H9 (cell line): ENCODE data around the gene SPTBN5. TPM values are rescaled to one million over a fixed set of nuclear protein-coding genes. Genes with fewer than 3 reads are reported as not detected.

Source experiments
- DNase-seq: peaks from one replicate; pipeline ENCODE4 v3.0.0-alpha.2; 2017
- H2AFZ ChIP-seq: one replicate; pipeline ENCODE4 v1.6.1; 2013; ENCODE audit warnings: mild to moderate bottlenecking, low read length, control low read depth, moderate library complexity
- H2AK5ac ChIP-seq: 2 replicates; pipeline ENCODE4 v1.6.1; 2013; ENCODE audit warnings: low read length, control low read depth, mixed read lengths; ENCODE audit not compliant: insufficient read length
- H2BK120ac ChIP-seq: one replicate; pipeline ENCODE4 v1.6.1; 2013; ENCODE audit warnings: low read depth, mild to moderate bottlenecking, low read length, control low read depth, inconsistent platforms; ENCODE audit not compliant: poor library complexity, severe bottlenecking
- H2BK12ac ChIP-seq: 2 replicates; pipeline ENCODE4 v1.6.1; 2013; ENCODE audit warnings: low read length, control low read depth, mixed read lengths, low read depth; ENCODE audit not compliant: insufficient read length
- H2BK15ac ChIP-seq: 2 replicates; pipeline ENCODE4 v1.6.1; 2013; ENCODE audit warnings: low read depth, low read length, control low read depth
- H2BK20ac ChIP-seq: one replicate; pipeline ENCODE4 v1.6.1; 2013; ENCODE audit warnings: low read depth, mild to moderate bottlenecking, low read length, control low read depth, inconsistent platforms; ENCODE audit not compliant: poor library complexity, severe bottlenecking
- H2BK5ac ChIP-seq: 2 replicates; pipeline ENCODE4 v1.6.1; 2013; ENCODE audit warnings: low read length, control low read depth, mixed read lengths; ENCODE audit not compliant: insufficient read length
- H3K14ac ChIP-seq: 2 replicates; pipeline ENCODE4 v1.6.1; 2013; ENCODE audit warnings: low read length, control low read depth; ENCODE audit not compliant: insufficient read depth
- H3K18ac ChIP-seq: 2 replicates; pipeline ENCODE4 v1.6.1; 2013; ENCODE audit warnings: low read depth, mild to moderate bottlenecking, mixed read lengths, low read length, control low read depth; ENCODE audit not compliant: insufficient read length
- H3K23ac ChIP-seq: 2 replicates; pipeline ENCODE4 v1.6.1; 2013; ENCODE audit warnings: low read length, control low read depth, mixed read lengths, low read depth; ENCODE audit not compliant: insufficient read length
- H3K23me2 ChIP-seq: 2 replicates; pipeline ENCODE4 v1.6.1; 2013; ENCODE audit warnings: low read depth, mild to moderate bottlenecking, mixed read lengths, low read length, control low read depth; ENCODE audit not compliant: insufficient read length, poor library complexity, severe bottlenecking
- H3K27ac ChIP-seq: 2 replicates; pipeline ENCODE4 v1.5.1; 2013; ENCODE audit warnings: low read length, control low read depth, mixed read lengths, low read depth; ENCODE audit not compliant: insufficient read length
- H3K27me3 ChIP-seq: 2 replicates; pipeline ENCODE4 v1.6.1; 2013; ENCODE audit warnings: low read length, control low read depth, inconsistent platforms; ENCODE audit not compliant: insufficient read depth
- H3K4ac ChIP-seq: 2 replicates; pipeline ENCODE4 v1.6.1; 2013; ENCODE audit warnings: low read depth, mild to moderate bottlenecking, control low read depth, inconsistent platforms, low read length, moderate library complexity
- H3K4me1 ChIP-seq: 2 replicates; pipeline ENCODE4 v1.6.1; 2013; ENCODE audit warnings: low read length, control low read depth, inconsistent platforms; ENCODE audit not compliant: insufficient read depth
- H3K4me2 ChIP-seq: 2 replicates; pipeline ENCODE4 v1.6.1; 2013; ENCODE audit warnings: low read length, control low read depth, mixed read lengths; ENCODE audit not compliant: insufficient read length, insufficient read depth
- H3K56ac ChIP-seq: 2 replicates; pipeline ENCODE4 v1.6.1; 2013; ENCODE audit warnings: low read depth, mild to moderate bottlenecking, mixed read lengths, low read length, control low read depth; ENCODE audit not compliant: insufficient read length
- H3K79me1 ChIP-seq: 2 replicates; pipeline ENCODE4 v1.6.1; 2013; ENCODE audit warnings: low read depth, mild to moderate bottlenecking, moderate library complexity, low read length, control low read depth, inconsistent platforms; ENCODE audit not compliant: insufficient read depth, poor library complexity, severe bottlenecking
- H3K79me2 ChIP-seq: 2 replicates; pipeline ENCODE4 v1.6.1; 2013; ENCODE audit warnings: low read length, control low read depth, inconsistent platforms; ENCODE audit not compliant: insufficient read depth
- H3K9ac ChIP-seq: 2 replicates; pipeline ENCODE4 v1.6.1; 2013; ENCODE audit warnings: low read length, control low read depth, mixed read lengths; ENCODE audit not compliant: insufficient read length; ENCODE audit errors: extremely low read depth
- H3K9me3 ChIP-seq: one replicate; pipeline ENCODE4 v1.6.1; 2013; ENCODE audit warnings: low read depth, low read length, inconsistent platforms; ENCODE audit not compliant: control insufficient read depth
- H3T11ph ChIP-seq: one replicate; pipeline ENCODE4 v1.6.1; 2013; ENCODE audit warnings: mild to moderate bottlenecking, low read length, control low read depth, inconsistent platforms
- H4K20me1 ChIP-seq: one replicate; pipeline ENCODE4 v1.6.1; 2013; ENCODE audit not compliant: control insufficient read depth, insufficient read length, insufficient read depth
- H4K5ac ChIP-seq: 2 replicates; pipeline ENCODE4 v1.6.1; 2013; ENCODE audit warnings: low read depth, mild to moderate bottlenecking, mixed read lengths, low read length, control low read depth; ENCODE audit not compliant: insufficient read length
- H4K8ac ChIP-seq: replicated peaks from 2 replicates; pipeline ENCODE4 v1.6.1; 2013; ENCODE audit warnings: low read length, control low read depth, mixed read lengths, low read depth; ENCODE audit not compliant: insufficient read length
- H4K91ac ChIP-seq: 2 replicates; pipeline ENCODE4 v1.6.1; 2013; ENCODE audit warnings: low read depth, mild to moderate bottlenecking, moderate library complexity, mixed read lengths, low read length, control low read depth; ENCODE audit not compliant: insufficient read length
- H3K27ac Mint-ChIP-seq, 3 experiments: 2 replicates in 2 of 3; 3 replicates in 1 of 3; pipeline ENCODE4 v1.8.0; 2020 to 2021; ENCODE audit warnings: mixed read lengths in 3 of 3, mild to moderate bottlenecking in 1 of 3, moderate library complexity in 1 of 3
- H3K27me3 Mint-ChIP-seq: 2 replicates; pipeline ENCODE4 v1.8.0; 2021; ENCODE audit warnings: low read depth, mild to moderate bottlenecking, moderate library complexity, mixed read lengths
- H3K36me3 Mint-ChIP-seq, 3 experiments: 2 replicates in 2 of 3; 3 replicates in 1 of 3; pipeline ENCODE4 v1.8.0; 2020 to 2021; ENCODE audit warnings: low read depth in 3 of 3, mixed read lengths in 3 of 3; ENCODE audit not compliant: insufficient read depth in 1 of 3
- H3K4me1 Mint-ChIP-seq, 2 experiments: 2 replicates each; pipeline ENCODE4 v1.8.0; 2020; ENCODE audit warnings: mixed read lengths in 2 of 2
- H3K4me3 Mint-ChIP-seq, 2 experiments: 2 replicates in 1 of 2; 3 replicates in 1 of 2; pipeline ENCODE4 v1.8.0; 2020 to 2021; ENCODE audit warnings: mild to moderate bottlenecking in 2 of 2, mixed read lengths in 2 of 2, moderate library complexity in 1 of 2
- H3K9me3 Mint-ChIP-seq, 2 experiments: 2 replicates in 1 of 2; 3 replicates in 1 of 2; pipeline ENCODE4 v1.8.0; 2020; ENCODE audit warnings: mild to moderate bottlenecking in 2 of 2, mixed read lengths in 2 of 2, moderate library complexity in 1 of 2
- WGBS: extraction: QIAGEN DNeasy Blood & Tissue Kit; methylation state at CpG from one replicate; pipeline ENCODE4 v1.1.7; 2013; ENCODE audit warnings: missing lambda C conversion rate, low lambda C conversion rate, mixed read lengths; ENCODE audit not compliant: insufficient read length; ENCODE audit errors: extremely low coverage; 5-methylcytosine and 5-hydroxymethylcytosine counted together
- total RNA-seq: library from RNA; stranded (reverse); gene quantifications from 2 replicates; pipeline ENCODE4 v1.2.1, GENCODE V29; 2021
- TF ChIP-seq, protein P1 (sequence below): fragments of 200-600 bp; sonication (generic); conservative IDR thresholded peaks from 3 replicates; pipeline ENCODE4 v1.8.0; 2021; ENCODE audit warnings: antibody characterized with exemption, mild to moderate bottlenecking

Gene SPTBN5
- total RNA-seq, 1 experiment from 2014 or later: 0.90 TPM

DNA sequence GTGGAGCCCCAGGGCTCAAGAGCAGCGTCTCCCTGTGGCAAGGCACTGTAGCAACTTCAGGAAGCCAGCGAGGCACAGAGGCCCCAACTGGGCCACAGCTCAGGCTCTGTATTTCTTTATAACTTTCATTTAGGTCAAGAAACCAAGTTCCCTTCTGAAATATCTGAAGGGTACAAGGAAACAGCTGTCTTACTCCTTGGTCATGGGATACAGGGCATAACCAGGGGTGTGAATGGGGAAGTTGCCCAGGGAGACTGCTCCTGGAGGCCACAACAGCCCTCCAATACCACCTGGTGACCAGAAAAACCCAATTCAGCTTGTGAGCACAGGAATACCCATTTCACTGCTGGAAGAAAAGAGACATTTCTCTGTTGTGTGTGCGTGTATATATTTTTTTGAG lies 13.3 kb upstream of the SPTBN5 start:
- H3K14ac ChIP-seq: no peak overlapping the region
- no peak overlapping the region for H3K56ac ChIP-seq
- Mint-ChIP-seq H3K27ac (peak overlapping the region in 1 of 3 experiments; percentile 87; a peak in 1 of 7 replicates), H3K36me3 (peaks cover 18 to 53% (median 39%) of the 10 kb centered on the region in 3 experiments; a peak in 6 of 7 replicates), H3K4me1 (peaks cover 3 to 8% of the 10 kb centered on the region in 2 experiments), H3K4me3 (no peak overlapping the region), H3K27me3 (no peaks in the 10 kb centered on the region), H3K9me3 (no peaks in the 10 kb centered on the region)
- no peak overlapping the region for H2BK12ac ChIP-seq
- peaks cover 3% of the 10 kb centered on the region for H4K20me1 ChIP-seq
- H2AFZ ChIP-seq: no peak overlapping the region
- no peak overlapping the region for H3K18ac ChIP-seq
- no peaks in the 10 kb centered on the region for H3K9me3 ChIP-seq
- H3K9ac ChIP-seq: no peak overlapping the region
- H3K23me2 ChIP-seq: no peaks in the 10 kb centered on the region
- no peaks in the 10 kb centered on the region for H3K27me3 ChIP-seq
- no peak overlapping the region for H2AK5ac ChIP-seq
- H4K8ac ChIP-seq: no peak overlapping the region
- no CpG with 5 or more reads among the region's 3 CpGs for WGBS
- H2BK15ac ChIP-seq: no peak overlapping the region
- H3K4me2 ChIP-seq: no peak overlapping the region
- H2BK120ac ChIP-seq: no peak overlapping the region
- no peak overlapping the region for H4K91ac ChIP-seq
- H2BK20ac ChIP-seq: no peak overlapping the region
- DNase-seq: no peak
- no peak overlapping the region for H2BK5ac ChIP-seq
- H3K79me2 ChIP-seq: no peaks in the 10 kb centered on the region
- H3T11ph ChIP-seq: no peak overlapping the region
- H3K27ac ChIP-seq: no peak overlapping the region
- H3K4me1 ChIP-seq: no peaks in the 10 kb centered on the region
- H3K23ac ChIP-seq: no peak overlapping the region
- H3K79me1 ChIP-seq: no peaks in the 10 kb centered on the region
- H4K5ac ChIP-seq: no peak overlapping the region
- TF ChIP-seq, protein P1, sequence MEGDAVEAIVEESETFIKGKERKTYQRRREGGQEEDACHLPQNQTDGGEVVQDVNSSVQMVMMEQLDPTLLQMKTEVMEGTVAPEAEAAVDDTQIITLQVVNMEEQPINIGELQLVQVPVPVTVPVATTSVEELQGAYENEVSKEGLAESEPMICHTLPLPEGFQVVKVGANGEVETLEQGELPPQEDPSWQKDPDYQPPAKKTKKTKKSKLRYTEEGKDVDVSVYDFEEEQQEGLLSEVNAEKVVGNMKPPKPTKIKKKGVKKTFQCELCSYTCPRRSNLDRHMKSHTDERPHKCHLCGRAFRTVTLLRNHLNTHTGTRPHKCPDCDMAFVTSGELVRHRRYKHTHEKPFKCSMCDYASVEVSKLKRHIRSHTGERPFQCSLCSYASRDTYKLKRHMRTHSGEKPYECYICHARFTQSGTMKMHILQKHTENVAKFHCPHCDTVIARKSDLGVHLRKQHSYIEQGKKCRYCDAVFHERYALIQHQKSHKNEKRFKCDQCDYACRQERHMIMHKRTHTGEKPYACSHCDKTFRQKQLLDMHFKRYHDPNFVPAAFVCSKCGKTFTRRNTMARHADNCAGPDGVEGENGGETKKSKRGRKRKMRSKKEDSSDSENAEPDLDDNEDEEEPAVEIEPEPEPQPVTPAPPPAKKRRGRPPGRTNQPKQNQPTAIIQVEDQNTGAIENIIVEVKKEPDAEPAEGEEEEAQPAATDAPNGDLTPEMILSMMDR: no peak
- H3K4ac ChIP-seq: no peak overlapping the region
